ENCODE results near the gene MBD3L3. TPM values are rescaled to one million over a fixed set of nuclear protein-coding genes. Genes with fewer than 3 reads are reported as not detected.
A peak's percentile ranks its signal among the peaks of the same experiment; 100 is the strongest.

The MBD3L3 gene
- total and polyA plus RNA-seq, 9 of the 15 experiments (the other 6 are each of a cell fraction or from before 2014, with no cell fraction given) = not detected

GRCh38 chr19:7098701-7099596 lies 40.5 kb upstream of the MBD3L3 start (continued):
- TF ChIP-seq SFPQ (IDR thresholded peaks at IDR 0.05; ENCODE audit: low read depth, low read length) = no peak
- no peak for TF ChIP-seq ETV5 (CRISPR knock-in tag; IDR thresholded peaks at IDR 0.05; ENCODE audit: low read depth)
- no peak for TF ChIP-seq RNF219 (CRISPR knock-in tag; IDR thresholded peaks at IDR 0.05)
- no peak for TF ChIP-seq THAP12 (CRISPR knock-in tag; IDR thresholded peaks at IDR 0.05)
- TF ChIP-seq GABPB1 (CRISPR knock-in tag; IDR thresholded peaks at IDR 0.05) = peak; percentile 35; the same call in 1 of the 2 replicates
- TF ChIP-seq HES1 (IDR thresholded peaks at IDR 0.05; ENCODE audit: low read depth) = no peak
- TF ChIP-seq PHF8 (IDR thresholded peaks at IDR 0.05; ENCODE audit: borderline replicate concordance, low read length) = peak; percentile 74; the same call in 1 of the 2 replicates
- 0 out of 2 replicates have a peak, but pooled peaks have one; percentile 24 for TF ChIP-seq NBN (IDR thresholded peaks at IDR 0.05; ENCODE audit: low read depth)
- peak; percentile 48; the same call in 1 of the 2 replicates for TF ChIP-seq MTA3 (IDR thresholded peaks at IDR 0.05; ENCODE audit: borderline replicate concordance)
- TF ChIP-seq SREBF2 (CRISPR knock-in tag; IDR thresholded peaks at IDR 0.05) = no peak
- no peak for TF ChIP-seq WHSC1 (IDR thresholded peaks at IDR 0.05; ENCODE audit: low read length)
- TF ChIP-seq PRDM10 (IDR thresholded peaks at IDR 0.05; ENCODE audit: partially characterized antibody) = peak; percentile 64
- TF ChIP-seq HIVEP1 (CRISPR knock-in tag; IDR thresholded peaks at IDR 0.05) = no peak
- peak; percentile 34 for TF ChIP-seq PHF20 (IDR thresholded peaks at IDR 0.05; ENCODE audit: partially characterized antibody)
- no peak for TF ChIP-seq ELF4 (CRISPR knock-in tag; IDR thresholded peaks at IDR 0.05)
- peak; percentile 44 for TF ChIP-seq TBP (optimal IDR thresholded peaks at IDR 0.05; ENCODE audit: low read depth, low read length)

Measured in K562 (cell line).